ENCODE measurements around the gene ADPRM.

ADPRM gene

GRCh38 chr17:10673312-10673711 is 24.1 kb upstream of the ADPRM start:
- H3K27ac ChIP-seq, result no peak overlapping the region
- TF ChIP-seq CTCF (conservative IDR thresholded peaks at IDR 0.05) (no peak), ZFX (IDR thresholded peaks at IDR 0.05) (no peak)

GRCh38 chr17:10674704-10675103 is 22.7 kb upstream of the ADPRM start:
- no peak for TF ChIP-seq ZFX (IDR thresholded peaks at IDR 0.05)
- TF ChIP-seq CTCF (conservative IDR thresholded peaks at IDR 0.05), result no peak
- H3K27ac ChIP-seq, result no peak overlapping the region

GRCh38 chr17:10681866-10682446 is 15.4 kb upstream of the ADPRM start:
- H3K27ac ChIP-seq, result no peak overlapping the region
- TF ChIP-seq ZFX (IDR thresholded peaks at IDR 0.05) (no peak), CTCF (conservative IDR thresholded peaks at IDR 0.05) (no peak)

- peak; percentile 69 for TF ChIP-seq CTCF (conservative IDR thresholded peaks at IDR 0.05)
- TF ChIP-seq ZFX (IDR thresholded peaks at IDR 0.05), result no peak
- no peak overlapping the region for H3K27ac ChIP-seq
Measured at GRCh38 chr17:10683853-10684252, 13.5 kb upstream of the ADPRM start.

- no peak overlapping the region for H3K27ac ChIP-seq
- TF ChIP-seq ZFX (IDR thresholded peaks at IDR 0.05), result no peak
- TF ChIP-seq CTCF (conservative IDR thresholded peaks at IDR 0.05), result no peak
Measured at GRCh38 chr17:10687499-10687898, 9.9 kb upstream of the ADPRM start.

GRCh38 chr17:10695875-10696407 is 1.5 kb upstream of the ADPRM start:
- H3K27ac ChIP-seq, result peak overlapping the region; percentile 4; the same call in 1 of the 2 replicates

GRCh38 chr17:10698096-10698818 is 863 bp downstream of the ADPRM start:
- peak overlapping the region; percentile 93 for H3K27ac ChIP-seq
- no peak for TF ChIP-seq ZFX (IDR thresholded peaks at IDR 0.05)
- no peak for TF ChIP-seq CTCF (conservative IDR thresholded peaks at IDR 0.05)

Measured in C4-2B (cell line).